Hematopoietic multipotent progenitor cell treated with erythropoietin and hydrocortisone succinate and interleukin-3 and kit ligand, for 4 days (in vitro differentiated cells): Measurements from ENCODE around the gene STK11.
A peak's percentile ranks its signal among the peaks of the same experiment; 100 is the strongest.

Source experiments
- DNase-seq: peaks from one replicate; pipeline ENCODE4 v3.0.0-alpha.2; 2015

STK11 gene

DNA sequence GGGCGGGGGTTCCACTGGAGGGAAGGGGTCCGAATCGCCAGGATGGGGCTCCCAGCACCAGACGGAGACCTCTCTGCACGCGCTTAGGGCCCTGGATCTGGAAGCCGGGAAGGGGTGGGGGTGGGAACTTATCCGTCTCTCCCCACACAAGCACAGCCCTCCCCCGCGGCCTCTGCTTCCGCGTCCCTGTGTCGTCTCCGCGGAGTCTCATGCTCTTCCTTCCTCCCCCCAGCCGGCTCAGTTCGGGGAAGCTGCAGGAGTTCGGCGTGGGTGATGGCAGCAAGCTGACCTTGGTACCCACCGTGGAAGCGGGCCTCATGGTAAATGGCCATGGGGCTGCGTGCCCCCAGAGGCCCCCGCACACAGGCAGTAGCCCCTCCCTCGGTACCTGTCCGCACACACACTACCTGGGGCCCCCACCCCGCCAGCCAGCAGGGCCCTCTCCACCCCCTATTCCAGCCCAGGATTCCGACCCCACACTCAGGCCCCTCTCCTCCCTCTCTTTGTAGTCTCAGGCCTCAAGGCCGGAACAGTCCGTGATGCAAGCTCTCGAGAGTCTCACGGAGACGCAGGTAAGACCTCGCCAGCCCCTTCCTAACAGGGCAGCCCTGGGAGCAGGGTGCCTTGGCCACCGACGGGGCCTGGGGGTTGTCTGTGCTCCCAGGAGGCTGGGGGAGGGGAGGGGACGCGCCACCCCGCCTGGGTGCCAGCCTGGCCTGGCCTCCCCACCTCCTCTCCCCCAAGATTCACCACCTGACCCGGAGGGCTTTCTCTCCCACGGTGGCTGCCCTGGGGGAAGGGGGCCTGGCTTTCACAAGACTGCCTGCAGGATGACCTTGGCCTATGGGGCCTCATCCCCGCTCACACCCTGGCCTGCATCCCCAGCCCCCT, 46.0 kb downstream of the STK11 start:
- DNase-seq: peak; percentile 91

DNA sequence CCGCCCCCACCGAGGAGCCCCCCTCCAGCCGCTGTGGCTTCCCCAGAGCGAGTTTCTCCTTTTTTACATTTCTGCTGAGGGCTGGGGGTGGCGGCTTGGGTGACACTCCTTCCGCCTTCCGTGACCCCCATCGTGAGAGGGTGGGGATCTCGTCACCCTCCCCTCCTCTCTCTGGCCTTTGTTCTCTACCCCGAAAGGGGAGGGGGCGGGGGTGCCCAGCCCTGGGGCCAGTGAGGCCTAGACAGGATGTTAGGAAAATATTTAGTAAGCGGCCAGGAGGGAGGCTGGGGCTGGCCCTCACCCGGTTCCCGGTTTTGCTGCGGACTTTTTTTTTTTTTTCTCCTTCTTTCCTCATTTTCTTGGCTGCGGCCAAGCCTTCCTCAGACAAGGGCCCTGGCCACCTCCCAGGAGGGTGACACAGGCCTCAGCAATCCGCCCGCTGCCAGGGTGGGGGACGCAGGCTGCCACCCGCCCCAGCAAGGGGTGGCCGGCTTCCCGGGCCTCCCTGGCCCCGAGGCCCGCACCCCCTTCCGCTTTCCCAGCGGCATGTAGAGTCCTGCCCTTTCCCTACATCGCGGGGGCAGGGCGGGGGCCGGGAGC, 46.7 kb downstream of the STK11 start:
- DNase-seq: peak; percentile 95

DNA sequence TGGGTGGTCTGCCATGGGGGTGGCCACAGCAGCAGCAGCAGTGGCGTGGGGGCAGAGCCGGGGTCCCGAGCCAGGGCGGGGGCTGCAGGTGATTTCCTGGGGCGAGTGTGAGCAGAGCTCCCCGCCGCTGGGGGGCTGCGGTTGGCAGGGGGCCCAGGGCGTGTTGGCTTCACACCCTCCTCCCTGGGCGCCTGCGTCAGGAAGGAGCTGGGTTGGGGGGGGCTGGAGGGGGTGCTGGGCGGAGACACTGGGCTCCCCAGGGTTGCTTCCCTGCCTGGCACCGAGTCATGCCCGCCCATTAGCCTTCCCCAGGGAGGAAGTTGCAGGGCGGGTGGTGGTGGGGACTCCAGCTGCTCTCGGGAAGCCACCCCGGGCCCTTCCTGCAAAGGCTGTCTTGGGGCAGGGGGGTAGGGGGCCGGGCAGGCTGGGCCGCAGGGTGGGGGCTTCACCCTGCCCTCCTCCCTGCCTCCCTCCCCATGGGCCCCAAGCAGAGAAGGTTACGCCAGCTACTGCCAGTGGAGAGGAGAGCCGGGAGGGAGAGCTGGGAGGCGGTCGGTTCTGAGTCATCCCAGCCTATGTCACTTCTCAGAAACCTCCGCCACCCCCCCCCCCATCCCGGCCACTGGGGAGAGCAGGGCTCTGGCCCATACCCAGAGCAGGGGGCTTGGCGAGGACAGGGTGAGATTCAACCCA, 47.4 kb downstream of the STK11 start:
- peak; percentile 95 for DNase-seq

DNA sequence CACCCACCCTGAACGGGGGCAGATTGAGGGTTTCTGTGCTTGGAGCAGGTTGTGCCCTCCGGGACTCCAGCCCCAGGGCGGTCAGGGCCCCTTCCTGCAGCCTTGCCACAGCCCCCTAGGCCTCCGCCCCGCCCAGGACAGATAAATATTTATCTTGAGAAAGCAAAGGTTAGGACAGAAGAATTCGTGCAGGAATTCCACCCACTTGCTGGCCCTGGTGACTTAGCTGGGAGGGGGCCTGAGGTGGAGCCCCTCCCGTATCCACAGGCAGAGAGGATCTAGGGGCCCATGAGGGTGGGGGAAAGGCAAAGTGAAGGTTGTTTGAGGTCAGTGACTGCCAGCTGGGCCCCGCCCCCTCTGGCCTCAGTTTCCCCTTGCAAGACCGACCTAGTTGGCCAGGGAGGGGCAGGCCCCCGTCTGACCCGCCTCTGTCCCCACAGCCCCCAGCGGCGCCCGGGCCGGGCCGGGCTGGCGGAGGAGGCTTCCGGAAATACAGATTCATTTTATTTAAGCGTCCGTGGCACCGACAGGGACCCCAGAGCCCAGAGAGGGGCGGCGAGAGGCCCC, 48.0 kb downstream of the STK11 start:
- peak; percentile 92 for DNase-seq

DNA sequence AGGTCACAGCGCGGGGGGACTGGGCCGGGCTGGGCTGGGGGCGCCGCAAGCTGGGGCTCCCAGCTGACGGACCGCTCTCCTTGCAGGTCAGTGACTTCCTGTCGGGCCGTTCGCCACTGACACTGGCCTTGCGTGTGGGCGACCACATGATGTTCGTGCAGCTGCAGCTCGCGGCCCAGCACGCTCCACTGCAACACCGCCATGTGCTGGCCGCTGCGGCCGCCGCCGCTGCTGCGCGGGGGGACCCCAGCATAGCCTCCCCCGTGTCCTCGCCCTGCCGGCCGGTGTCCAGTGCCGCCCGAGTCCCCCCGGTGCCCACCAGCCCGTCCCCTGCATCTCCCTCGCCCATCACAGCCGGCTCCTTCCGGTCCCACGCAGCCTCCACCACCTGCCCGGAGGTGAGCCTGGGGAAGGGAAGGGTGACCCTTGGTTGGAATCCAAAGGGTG, 48.5 kb downstream of the STK11 start:
- peak; percentile 10 for DNase-seq

DNA sequence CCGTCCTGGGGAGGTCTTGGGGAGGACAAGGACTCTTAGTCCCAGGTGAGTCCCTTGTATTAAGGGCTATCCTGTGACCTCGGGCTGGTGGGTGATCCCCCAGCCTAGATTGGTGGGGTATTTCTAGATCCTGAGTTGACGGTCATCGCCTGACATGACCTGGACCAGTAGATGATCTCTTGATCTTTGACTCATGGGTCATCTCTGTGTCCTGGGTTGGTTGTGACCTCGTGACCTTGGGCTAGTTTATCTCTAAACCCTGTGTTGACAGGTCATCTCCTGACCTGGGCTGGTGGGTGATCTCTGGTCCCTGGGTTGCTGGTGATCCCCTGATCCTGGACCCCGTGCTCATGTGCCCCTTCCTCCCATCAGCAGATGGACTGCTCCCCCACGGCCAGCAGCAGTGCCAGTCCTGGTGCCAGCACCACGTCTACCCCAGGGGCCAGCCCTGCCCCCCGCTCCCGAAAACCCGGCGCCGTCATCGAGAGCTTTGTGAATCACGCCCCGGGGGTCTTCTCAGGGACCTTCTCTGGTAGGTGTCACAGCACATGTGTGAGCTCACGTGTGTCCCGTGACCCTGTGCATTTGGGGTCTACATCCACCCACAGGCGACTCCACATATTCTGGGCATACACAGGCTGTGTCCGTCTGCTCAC, 49.1 kb downstream of the STK11 start:
- no peak for DNase-seq

DNA sequence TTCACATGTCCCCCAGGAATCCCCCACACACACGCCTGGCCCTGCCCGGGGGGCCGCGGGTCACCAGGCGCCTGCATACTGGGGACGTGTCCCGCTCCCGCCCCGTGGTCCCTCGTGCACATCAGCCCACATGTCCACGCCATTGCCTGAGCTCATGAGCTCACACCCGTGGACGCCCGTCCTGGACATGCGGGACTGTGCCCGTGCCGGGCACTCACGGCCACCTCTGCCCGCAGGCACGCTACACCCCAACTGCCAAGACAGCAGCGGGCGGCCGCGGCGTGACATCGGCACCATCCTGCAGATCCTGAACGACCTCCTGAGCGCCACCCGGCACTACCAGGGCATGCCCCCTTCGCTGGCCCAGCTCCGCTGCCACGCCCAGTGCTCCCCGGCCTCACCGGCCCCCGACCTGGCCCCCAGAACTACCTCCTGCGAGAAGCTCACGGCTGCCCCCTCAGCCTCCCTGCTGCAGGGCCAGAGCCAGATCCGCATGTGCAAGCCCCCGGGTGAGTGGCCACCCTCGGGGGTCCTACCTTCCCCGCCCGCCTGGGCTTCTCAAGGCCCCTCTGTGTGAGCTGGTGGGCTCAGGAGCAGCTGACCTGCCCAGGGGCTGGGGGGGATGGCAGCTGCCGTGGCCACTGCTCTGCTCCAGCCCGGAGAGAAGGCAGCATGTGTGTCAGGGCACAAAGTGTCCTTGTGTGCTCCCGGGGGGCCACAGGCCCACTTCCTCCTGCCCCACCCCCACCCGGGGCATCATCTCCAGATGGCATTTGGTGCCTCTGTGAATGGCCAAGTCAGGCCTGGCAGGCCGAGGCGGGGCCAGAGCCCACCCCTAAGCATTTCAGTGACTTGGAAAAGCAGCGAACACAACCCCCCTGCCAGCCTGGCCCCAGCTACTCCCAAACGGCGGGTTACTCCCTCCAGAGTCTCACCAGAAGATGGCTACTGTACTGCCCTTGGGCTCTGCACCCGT, 49.9 kb downstream of the STK11 start:
- DNase-seq: no peak

DNA sequence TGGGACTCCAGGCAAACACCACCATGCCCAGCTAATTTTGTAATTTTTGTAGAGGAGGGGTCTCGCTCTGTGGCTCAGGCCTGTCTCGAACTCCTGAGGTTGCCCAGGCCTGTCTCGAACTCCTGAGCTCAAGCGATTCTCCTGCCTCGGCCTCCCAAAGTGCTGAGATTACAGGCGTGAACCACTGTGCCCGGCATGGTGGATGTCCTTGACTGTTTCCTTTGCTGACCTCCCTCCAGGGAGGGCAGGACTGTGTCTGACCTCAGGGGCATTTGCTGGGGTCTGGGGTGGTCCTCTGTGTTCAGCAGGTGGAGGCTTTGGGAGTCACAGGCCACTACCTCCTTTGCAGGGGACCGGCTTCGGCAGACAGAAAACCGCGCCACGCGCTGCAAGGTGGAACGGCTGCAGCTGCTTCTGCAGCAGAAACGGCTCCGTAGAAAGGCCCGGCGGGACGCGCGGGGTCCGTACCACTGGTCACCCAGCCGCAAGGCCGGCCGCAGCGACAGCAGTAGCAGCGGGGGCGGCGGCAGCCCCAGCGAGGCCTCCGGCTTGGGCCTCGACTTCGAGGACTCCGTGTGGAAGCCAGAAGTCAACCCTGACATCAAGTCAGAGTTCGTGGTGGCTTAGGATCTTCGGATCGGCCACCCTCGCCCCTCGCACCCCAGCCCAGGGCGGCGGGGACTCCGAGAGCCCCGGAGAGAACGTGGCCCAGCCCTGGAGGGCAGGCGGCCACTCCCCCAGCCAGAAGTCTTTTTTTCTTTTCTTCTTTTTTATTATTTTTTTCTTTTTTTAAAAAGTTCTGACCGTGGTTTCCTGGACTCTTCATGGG, 51.3 kb downstream of the STK11 start:
- no peak for DNase-seq

DNA sequence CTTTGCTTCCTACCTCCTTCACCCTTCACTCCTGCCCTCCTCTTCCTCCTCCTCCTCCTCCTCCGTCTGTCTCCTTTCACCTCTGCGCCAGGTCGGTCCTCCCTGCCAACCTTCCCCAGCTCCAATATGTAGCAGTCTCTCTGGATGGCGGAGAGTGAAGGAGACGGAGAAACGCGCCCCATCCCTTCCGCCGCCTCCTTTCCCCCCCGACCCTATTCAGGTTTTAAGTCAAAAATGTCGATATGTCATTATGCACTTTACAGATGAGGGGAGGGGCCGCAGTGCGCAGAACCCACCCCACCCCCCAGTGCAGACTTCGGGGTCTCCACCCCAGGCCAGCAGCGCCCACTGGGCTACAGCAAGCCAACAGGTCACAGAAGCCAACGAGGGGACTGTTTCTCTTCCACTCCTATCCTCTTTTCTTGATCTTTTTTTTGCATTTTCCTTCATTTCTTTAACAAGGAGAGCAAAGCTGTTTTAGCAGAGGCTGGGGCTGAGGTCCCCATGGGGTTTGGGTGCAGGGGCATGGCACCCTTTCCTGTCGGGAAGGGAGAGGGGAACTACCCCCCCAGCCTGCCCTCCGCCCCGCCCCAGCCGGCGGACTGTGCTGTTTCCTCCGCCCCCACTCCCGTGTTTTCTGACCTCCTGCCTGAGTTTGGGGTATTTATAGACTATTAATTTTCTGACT, 52.0 kb downstream of the STK11 start:
- no peak for DNase-seq

DNA sequence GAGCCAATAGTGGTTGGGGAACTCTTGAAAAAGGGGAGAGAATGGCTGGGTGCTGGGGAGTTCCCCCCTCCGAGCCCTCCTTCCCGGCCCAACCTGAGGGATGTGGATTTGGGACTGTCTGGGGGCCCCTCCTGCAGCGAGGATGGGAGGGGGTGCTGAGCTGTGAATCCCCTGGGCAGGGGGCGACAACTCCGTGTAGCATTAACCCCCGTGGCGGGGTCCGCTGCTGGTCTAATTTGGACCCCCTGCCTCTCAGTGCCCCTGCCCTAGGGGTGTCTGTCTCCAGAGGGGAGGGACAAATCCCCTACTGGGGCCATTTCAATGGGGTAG, 52.5 kb downstream of the STK11 start:
- DNase-seq: no peak

DNA sequence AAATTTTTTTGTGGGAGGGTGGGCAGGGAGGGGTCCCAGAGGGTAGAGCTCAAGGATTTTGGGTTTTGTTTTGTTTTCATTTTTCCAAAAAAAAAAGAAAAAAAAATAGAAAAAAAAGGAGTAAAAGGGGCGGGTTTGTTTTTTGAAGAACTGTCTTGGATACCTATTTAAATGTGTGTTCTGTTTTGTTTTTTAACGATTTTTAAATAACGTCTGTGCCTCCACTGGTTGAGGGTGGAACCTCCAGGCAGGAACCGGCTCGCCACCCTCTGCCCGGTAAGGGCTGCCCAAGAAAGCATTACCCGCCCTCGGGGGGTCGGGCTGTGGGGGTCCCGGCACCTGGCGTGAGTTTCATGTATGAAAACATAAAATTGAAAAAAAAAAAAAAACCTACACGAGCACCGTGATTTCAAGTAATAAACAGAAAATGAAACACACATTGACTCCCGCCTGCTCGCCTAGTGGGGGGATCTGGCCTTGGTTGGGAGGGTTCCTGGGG, 53.2 kb downstream of the STK11 start:
- DNase-seq: no peak

DNA sequence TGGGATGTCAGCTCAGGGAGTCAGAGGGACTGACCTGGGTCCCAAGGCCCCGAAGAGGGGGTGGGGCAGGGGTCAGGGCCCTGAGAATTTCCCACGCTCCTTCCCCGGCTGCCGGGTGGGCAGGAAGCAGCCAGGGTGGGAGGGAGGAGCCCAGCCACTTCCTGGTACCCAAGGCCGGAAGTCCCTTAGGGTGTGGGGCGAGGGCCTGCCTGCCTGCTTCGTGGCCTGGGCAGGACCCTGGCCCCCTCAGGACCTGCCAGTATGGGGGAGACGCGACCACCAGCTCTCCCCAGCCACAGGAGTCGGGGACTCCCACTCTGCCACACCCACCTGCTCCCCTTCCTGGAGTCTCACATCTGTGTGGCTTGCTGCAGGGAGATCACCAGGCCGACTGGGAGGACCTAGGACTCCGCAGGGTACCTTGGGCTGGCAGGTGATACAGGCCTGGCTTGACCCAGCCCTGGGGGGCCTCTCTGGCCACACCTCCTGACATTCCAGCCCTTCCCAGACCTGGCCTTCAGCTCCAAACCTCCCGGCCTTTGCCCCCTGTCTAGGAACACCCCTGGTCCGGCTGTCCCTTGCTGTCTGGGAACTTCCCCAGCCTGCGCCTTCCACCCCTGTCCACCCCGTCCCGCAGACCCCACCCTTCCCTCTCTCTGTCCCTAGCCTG, 53.8 kb downstream of the STK11 start:
- peak; percentile 83 for DNase-seq

DNA sequence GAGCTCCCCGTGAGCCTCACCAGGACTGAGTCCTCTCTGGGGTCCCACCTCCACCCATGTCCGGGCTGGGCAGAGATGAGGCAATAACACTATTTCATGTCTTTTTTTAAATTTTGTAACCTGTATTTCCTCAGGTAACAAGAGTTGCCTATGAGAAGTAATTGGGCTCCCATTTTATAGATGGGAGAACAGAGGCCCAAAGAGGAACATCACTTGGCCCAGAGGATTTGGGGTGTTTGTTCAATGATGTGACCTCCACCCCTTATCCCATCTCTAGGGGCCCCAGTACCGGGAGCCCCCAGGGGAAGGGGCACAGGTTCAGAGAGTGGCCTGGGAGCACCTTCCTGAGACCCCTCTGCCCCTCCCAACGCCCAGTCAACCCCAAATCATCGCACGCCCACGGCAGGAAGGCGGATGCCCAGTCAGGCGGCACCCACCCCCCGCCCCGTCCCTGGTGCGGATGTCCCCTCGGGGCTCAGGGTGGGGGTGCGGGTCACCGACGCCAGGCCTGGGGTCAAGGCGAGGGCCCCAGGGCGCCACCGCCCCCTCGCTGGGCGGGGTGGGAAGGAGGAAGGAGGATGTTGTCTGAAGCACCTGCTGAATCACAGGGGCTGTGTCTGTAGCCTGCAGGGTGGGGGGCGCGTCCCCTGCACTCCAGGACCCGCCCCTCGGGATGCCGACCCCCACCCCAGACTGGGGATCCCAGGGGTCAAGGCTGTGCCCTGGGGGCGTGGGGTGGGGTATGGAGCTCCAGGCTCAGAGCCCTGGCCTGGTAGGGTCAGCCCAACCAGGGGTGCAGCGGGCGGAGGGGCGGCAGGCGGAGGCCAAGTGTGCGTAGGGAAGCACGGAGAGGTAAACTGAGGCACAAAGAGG, 54.5 kb downstream of the STK11 start:
- no peak for DNase-seq

DNA sequence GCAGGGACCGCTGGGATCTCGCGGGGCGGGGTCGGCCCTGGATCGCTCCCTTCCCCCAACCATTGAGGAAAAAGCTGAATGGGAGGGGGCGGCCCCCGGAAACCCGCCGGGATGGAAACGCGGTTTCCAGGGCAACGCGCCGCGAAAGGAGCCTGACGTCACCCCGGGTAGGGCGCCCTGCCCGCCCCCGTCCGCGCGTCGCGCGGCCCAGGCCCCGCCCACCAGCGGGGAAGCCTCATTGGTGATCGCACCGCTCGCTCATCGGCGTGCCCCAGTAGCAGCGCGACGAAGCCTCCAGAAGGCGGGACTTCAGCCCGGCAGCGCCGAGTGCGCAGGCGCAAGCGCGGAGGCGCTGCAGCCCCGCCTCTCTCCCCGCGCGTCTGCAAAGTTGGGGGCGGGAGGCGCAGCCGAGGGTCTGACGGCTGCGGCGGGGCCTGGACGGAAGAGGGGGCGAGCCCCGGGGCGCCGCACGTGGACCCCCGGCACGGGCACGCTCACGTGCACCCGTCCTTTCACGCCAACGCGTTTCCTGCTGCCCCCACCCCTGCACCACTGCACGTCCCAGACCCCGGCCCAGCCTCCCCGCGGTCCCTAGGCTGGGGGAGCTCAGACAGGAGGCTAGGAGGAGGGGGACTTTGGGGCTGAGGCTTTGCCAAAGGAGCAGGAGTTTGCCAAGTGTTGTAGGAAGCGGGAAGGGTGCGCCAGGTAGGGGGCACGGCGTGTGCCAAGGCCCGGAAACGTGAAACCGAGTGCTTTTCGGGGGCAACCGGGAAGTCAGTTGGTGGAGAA, 55.4 kb downstream of the STK11 start:
- peak; percentile 98 for DNase-seq

DNA sequence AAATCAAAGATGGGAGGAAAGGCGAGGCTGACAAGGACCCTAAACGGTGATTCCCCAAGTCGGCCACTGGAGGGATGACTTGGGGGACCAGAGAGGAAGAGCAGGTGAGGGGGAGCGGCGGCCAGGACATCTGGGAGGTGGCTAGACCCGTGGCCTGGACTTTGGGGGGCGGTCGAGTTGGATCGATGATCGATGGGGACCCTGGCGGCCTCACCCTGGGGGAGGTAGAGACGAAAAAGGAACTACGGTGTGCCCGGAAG, 55.9 kb downstream of the STK11 start:
- DNase-seq: peak; percentile 66

DNA sequence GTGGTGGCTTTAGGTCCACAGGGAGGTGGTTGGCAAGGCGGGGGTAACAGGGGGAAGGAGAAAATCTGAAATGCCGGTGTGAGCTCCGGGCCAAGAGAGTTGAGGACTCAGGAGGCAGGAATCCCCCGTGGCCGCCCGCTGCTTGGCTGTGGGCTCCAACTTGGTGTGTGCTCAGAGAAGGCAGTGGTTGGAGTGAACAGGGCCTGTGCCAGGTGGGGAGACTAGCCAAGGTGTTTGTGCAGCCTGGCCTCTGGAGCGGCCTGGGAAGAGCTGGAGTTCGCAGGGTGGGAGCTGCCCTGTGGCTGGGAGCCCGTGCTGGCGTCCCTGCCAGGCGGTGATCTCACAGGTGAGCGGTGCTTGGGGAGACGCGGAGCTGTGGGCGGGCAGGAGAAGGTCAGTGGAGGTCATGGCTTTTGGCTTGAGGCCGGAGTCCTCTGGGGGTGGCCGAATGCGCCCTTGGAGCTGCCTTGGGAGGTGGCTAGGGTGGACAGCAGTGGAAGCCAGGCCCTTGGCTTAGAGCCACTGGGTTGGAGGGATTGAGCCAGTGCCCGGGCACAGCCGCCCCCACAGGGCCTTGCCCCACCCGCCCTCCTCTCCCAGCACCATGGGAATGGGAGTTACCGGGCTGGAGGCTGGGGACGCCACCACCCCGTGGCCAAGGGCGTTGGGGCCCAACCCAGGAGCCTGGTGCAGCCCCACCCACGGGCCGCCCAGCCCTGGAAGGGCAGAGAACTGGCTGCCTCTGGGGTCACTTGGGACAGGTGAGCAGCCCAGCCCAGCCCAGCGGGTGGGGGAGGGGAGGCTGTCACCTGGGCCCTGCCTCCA, 56.4 kb downstream of the STK11 start:
- DNase-seq: peak; percentile 60

DNA sequence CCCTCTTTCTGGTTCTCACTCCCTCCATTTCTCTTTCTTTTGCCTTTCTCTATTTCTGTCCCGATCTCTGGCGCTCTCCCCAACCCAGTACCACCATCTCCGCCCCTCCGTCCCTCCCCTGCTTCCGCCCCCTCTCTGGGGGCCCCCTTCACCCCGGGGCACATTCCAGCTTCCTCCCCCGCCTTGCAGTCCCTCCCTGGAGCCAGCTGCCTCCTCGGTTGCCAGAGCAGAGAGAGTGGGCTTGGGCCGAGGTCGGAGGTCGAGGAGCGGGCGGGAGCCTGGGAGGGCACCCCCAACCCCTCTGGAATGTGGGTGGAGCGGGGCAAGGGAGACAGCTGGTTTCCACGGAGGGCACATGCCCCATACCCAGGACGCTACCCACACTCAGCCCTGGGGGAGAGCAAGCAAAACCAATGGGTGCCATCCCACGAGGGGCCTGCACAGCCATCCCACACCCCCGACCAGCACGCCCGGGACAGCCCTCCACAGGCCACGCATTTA, 57.1 kb downstream of the STK11 start:
- DNase-seq: no peak
